Hepatocyte (in vitro differentiated cells): ENCODE measurements around the gene GRIK2. TPM values are rescaled to one million over a fixed set of nuclear protein-coding genes. Genes with fewer than 3 reads are reported as not detected.

Experiments
- DNase-seq: peaks from one replicate; pipeline ENCODE4 v3.0.0-alpha.2; 2016; ENCODE audit warnings: low spot score
- H2AFZ ChIP-seq: fragments of 200-600 bp; sonication (generic); 2 replicates; pipeline ENCODE4 v1.6.0; 2016; ENCODE audit warnings: antibody characterized with exemption, mild to moderate bottlenecking
- H3K27ac ChIP-seq: fragments of 200-600 bp; sonication (generic); 2 replicates; pipeline ENCODE4 v1.5.1; 2016; ENCODE audit warnings: mild to moderate bottlenecking
- H3K27me3 ChIP-seq: fragments of 200-600 bp; sonication (generic); 2 replicates; pipeline ENCODE4 v1.6.1; 2016
- H3K36me3 ChIP-seq: fragments of 200-600 bp; sonication (generic); replicated peaks from 2 replicates; pipeline ENCODE4 v1.5.1; 2016; ENCODE audit warnings: low read depth; ENCODE audit not compliant: insufficient read depth
- H3K4me1 ChIP-seq: fragments of 200-600 bp; sonication (generic); 2 replicates; pipeline ENCODE4 v1.5.1; 2016; ENCODE audit warnings: mild to moderate bottlenecking, moderate library complexity; ENCODE audit not compliant: insufficient read depth
- H3K4me2 ChIP-seq: fragments of 200-600 bp; sonication (generic); 2 replicates; pipeline ENCODE4 v1.6.0; 2016
- H3K4me3 ChIP-seq: fragments of 200-600 bp; sonication (generic); 2 replicates; pipeline ENCODE4 v1.5.1; 2016; ENCODE audit warnings: mild to moderate bottlenecking
- H3K79me2 ChIP-seq: fragments of 200-600 bp; sonication (generic); 2 replicates; pipeline ENCODE4 v1.6.0; 2017; ENCODE audit warnings: mild to moderate bottlenecking
- H3K9me2 ChIP-seq: fragments of 200-600 bp; sonication (generic); replicated peaks from 2 replicates; pipeline ENCODE4 v1.6.0; 2017; ENCODE audit warnings: mild to moderate bottlenecking; ENCODE audit not compliant: insufficient read depth
- H3K9me3 ChIP-seq: fragments of 200-600 bp; sonication (generic); 2 replicates; pipeline ENCODE4 v1.5.1; 2016; ENCODE audit warnings: low read depth, mild to moderate bottlenecking
- H4K20me1 ChIP-seq: fragments of 200-600 bp; sonication (generic); 2 replicates; pipeline ENCODE4 v1.6.0; 2016; ENCODE audit warnings: mild to moderate bottlenecking; ENCODE audit not compliant: insufficient read depth, poor library complexity, severe bottlenecking
- CTCF ChIP-seq: fragments of 200-600 bp; sonication (generic); IDR thresholded peaks from 2 replicates; pipeline ENCODE4 v1.5.1; 2016; ENCODE audit warnings: antibody characterized with exemption, mild to moderate bottlenecking; ENCODE audit not compliant: poor library complexity
- EZH2 ChIP-seq: fragments of 200-600 bp; sonication (generic); IDR thresholded peaks from 2 replicates; pipeline ENCODE4 v1.6.1; 2016; ENCODE audit warnings: antibody characterized with exemption, mild to moderate bottlenecking, borderline replicate concordance
- EZH2phosphoT487 ChIP-seq: fragments of 200-600 bp; sonication (generic); IDR thresholded peaks from one replicate; pipeline ENCODE4 v1.6.1; 2018; ENCODE audit warnings: antibody characterized with exemption, mild to moderate bottlenecking, low read depth, moderate library complexity; ENCODE audit not compliant: unreplicated experiment, severe bottlenecking
- WGBS: methylation state at CpG from one replicate; pipeline ENCODE4 v1.1.6; 2016; ENCODE audit warnings: low lambda C conversion rate; ENCODE audit errors: missing lambda C conversion rate; 5-methylcytosine and 5-hydroxymethylcytosine counted together
- polyA plus RNA-seq: library from polyadenylated mRNA; unstranded; fragments of >200 nt; fragmentation: Nextera tagmentation; extraction: Ambion mirVana; gene quantifications from 2 replicates; pipeline ENCODE4 v1.2.1, GENCODE V29; 2016
- total RNA-seq: library from RNA; depleted of rRNA; stranded (reverse); fragments of >200 nt; gene quantifications from 2 replicates; pipeline ENCODE4 v1.2.3, GENCODE V29; 2014

The GRIK2 gene
- total and polyA plus RNA-seq, 2 experiments from 2014 or later: 5.8 to 6.2 TPM

DNA sequence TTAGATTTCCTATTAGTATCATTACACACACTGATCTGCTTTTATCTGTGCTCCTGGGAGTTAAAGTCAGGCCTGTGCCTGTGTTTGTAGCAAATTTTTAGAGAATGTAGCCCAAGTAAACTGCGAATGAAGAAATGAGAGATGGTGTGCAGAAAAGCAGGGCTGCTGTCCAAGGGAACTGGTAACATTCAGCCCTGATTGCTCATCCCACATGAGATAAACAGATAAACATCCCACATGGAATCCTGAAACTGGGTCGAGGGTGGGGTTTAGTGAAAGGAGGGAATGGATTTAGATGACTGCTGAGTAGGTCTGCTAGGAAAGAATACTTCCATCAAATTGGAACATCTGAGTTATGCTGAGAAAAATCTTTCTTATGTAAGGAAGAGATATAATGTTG is 69.1 kb downstream of the GRIK2 start:
- TF ChIP-seq CTCF (no peak), EZH2 (no peak), EZH2phosphoT487 (no peak)
- Histone ChIP-seq H3K27ac (no peak overlapping the region), H3K4me3 (no peak overlapping the region), H3K27me3 (no peaks in the 10 kb centered on the region), H3K9me2 (no peaks in the 10 kb centered on the region), H3K9me3 (no peaks in the 10 kb centered on the region), H4K20me1 (no peaks in the 10 kb centered on the region), H3K36me3 (no peaks in the 10 kb centered on the region), H2AFZ (no peak overlapping the region), H3K4me1 (no peaks in the 10 kb centered on the region), H3K4me2 (no peak overlapping the region), H3K79me2 (no peaks in the 10 kb centered on the region)
- WGBS: 62% methylated on average over 2 of the region's 2 CpGs
- DNase-seq: no peak

DNA sequence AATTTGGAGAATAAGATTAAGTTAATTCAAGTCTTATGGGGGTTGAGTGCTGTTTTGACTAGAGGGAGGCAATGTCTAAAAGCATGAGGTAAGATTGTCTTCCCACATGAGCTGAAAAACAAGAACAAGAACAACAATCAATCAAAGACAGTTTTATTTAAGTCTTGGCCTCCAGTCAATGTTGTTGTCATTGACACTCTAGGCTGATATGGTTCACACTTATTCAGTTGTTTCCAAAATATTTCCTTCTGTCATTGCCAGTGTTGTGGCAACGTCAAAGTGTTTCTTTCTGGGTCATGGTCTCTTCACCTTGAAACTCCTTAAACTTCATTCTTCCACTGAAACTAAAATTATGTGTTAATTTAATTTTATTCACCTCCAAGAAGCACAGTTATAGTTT is 72.4 kb downstream of the GRIK2 start:
- Histone ChIP-seq H3K27me3 (no peaks in the 10 kb centered on the region), H3K79me2 (no peaks in the 10 kb centered on the region), H3K36me3 (no peaks in the 10 kb centered on the region), H2AFZ (no peak overlapping the region), H3K4me1 (no peaks in the 10 kb centered on the region), H3K27ac (no peak overlapping the region), H4K20me1 (no peaks in the 10 kb centered on the region), H3K9me3 (no peaks in the 10 kb centered on the region), H3K9me2 (no peaks in the 10 kb centered on the region), H3K4me2 (no peak overlapping the region), H3K4me3 (no peak overlapping the region)
- TF ChIP-seq EZH2 (no peak), CTCF (no peak), EZH2phosphoT487 (no peak)
- DNase-seq: no peak
- 94% methylated on average over 1 of the region's 1 CpG for WGBS

DNA sequence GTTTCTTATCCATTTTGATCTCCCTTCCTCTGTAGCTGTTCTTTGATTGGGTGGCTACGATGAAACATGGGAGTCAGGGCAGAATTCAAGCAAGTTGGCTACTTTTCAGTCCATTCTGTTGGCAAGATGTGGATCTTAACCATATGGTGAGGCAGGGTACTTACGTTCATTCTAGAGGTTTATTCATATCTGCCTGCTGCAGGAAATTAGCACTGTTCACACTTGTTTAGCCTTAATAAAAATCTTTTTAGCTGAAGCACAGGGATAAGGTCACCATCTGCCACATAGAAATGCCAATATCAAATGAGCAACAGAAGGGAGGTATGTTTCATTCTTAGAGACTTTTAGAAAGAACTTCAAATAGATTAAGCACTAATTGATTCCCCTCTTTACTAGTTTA is 83.9 kb downstream of the GRIK2 start:
- no peaks in the 10 kb centered on the region for H3K36me3 ChIP-seq
- H3K27ac ChIP-seq: no peak overlapping the region
- no peak for DNase-seq
- H3K79me2 ChIP-seq: no peaks in the 10 kb centered on the region
- TF ChIP-seq EZH2phosphoT487 (no peak), CTCF (no peak), EZH2 (no peak)
- no peak overlapping the region for H3K4me2 ChIP-seq
- H3K4me1 ChIP-seq: no peaks in the 10 kb centered on the region
- no peaks in the 10 kb centered on the region for H3K27me3 ChIP-seq
- H3K4me3 ChIP-seq: no peak overlapping the region
- H4K20me1 ChIP-seq: no peaks in the 10 kb centered on the region
- H2AFZ ChIP-seq: no peak overlapping the region
- 83% methylated on average over 2 of the region's 2 CpGs for WGBS
- H3K9me2 ChIP-seq: no peaks in the 10 kb centered on the region
- H3K9me3 ChIP-seq: no peaks in the 10 kb centered on the region

DNA sequence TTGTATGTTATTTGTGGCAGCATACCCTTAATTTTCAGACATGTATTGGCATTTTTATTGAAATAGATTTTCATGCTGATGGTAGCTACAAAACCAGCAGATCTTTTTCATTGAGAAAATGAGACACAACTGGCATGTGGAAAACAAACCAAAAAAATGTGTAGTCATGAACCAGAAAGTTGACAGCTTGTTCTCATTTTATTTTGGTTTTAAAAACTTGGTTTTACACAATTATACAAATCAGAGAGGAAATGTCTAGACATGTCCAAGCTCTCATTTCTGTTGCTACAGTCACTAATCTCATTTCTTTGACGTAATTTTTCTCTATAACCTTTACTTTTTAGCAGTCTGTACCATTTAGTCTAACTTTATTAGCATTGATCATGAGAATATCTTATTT is 85.4 kb downstream of the GRIK2 start:
- H3K27ac ChIP-seq: no peak overlapping the region
- no peak for TF ChIP-seq CTCF
- no peak for TF ChIP-seq EZH2
- no peak for TF ChIP-seq EZH2phosphoT487
- no peaks in the 10 kb centered on the region for H3K9me3 ChIP-seq
- H3K36me3 ChIP-seq: no peaks in the 10 kb centered on the region
- no peaks in the 10 kb centered on the region for H3K79me2 ChIP-seq
- no peak overlapping the region for H3K4me3 ChIP-seq
- H2AFZ ChIP-seq: no peak overlapping the region
- H3K9me2 ChIP-seq: no peaks in the 10 kb centered on the region
- 93% methylated on average over 1 of the region's 1 CpG for WGBS
- no peaks in the 10 kb centered on the region for H4K20me1 ChIP-seq
- no peak overlapping the region for H3K4me2 ChIP-seq
- DNase-seq: no peak
- H3K4me1 ChIP-seq: no peaks in the 10 kb centered on the region
- no peaks in the 10 kb centered on the region for H3K27me3 ChIP-seq
